Tibial nerve (tissue), 4 donors: ENCODE measurements around the gene NUP188.

Experiments used
- CTCF ChIP-seq, 5 experiments: fragments of 200-600 bp in 3 of 5; fragments of 450-650 bp in 2 of 5; sonication (generic) in 3 of 5; IDR thresholded peaks; one replicate each; pipeline ENCODE4 v1.5.1; 2016 to 2019; ENCODE audit warnings: antibody characterized with exemption in 5 of 5, mild to moderate bottlenecking in 3 of 5, moderate library complexity in 2 of 5
- EP300 ChIP-seq, 2 donors: sonication (generic); formaldehyde crosslinking; IDR thresholded peaks; one replicate each; pipeline ENCODE4 v1.6.1; 2017; ENCODE audit warnings: antibody characterized with exemption in 2 of 2, mild to moderate bottlenecking in 1 of 2
- POLR2A ChIP-seq, 2 donors: fragments of 450-650 bp; IDR thresholded peaks; one replicate each; pipeline ENCODE4 v1.6.1; 2017; ENCODE audit warnings: antibody characterized with exemption in 2 of 2, mild to moderate bottlenecking in 2 of 2, moderate library complexity in 2 of 2

GRCh38 chr9:129030191-129030590 lies 82.7 kb downstream of the NUP188 start:
- TF ChIP-seq CTCF (IDR thresholded peaks at IDR 0.05) (no peak), POLR2A (IDR thresholded peaks at IDR 0.05) (no peak), EP300 (IDR thresholded peaks at IDR 0.05) (no peak)
